ENCODE data around the gene RPS3. TPM values are rescaled to one million over a fixed set of nuclear protein-coding genes. Genes with fewer than 3 reads are reported as not detected.

Gene RPS3
- total RNA-seq, 6 experiments from 2014 or later: 311 to 560 (median 447) TPM

- ATAC-seq (no peak), DNase-seq (no peak)
- intact Hi-C loops (cut with DNase I): no loop called here
- Histone ChIP-seq H3K9me3 (no peaks in the 10 kb centered on the region), H3K4me3 (no peak overlapping the region), H3K27me3 (no peaks in the 10 kb centered on the region), H3K27ac (no peak overlapping the region), H3K36me3 (no peaks in the 10 kb centered on the region), H3K4me1 (peaks cover 0 to 17% (median 8%) of the 10 kb centered on the region in 4 donors)
- TF ChIP-seq, protein P1, sequence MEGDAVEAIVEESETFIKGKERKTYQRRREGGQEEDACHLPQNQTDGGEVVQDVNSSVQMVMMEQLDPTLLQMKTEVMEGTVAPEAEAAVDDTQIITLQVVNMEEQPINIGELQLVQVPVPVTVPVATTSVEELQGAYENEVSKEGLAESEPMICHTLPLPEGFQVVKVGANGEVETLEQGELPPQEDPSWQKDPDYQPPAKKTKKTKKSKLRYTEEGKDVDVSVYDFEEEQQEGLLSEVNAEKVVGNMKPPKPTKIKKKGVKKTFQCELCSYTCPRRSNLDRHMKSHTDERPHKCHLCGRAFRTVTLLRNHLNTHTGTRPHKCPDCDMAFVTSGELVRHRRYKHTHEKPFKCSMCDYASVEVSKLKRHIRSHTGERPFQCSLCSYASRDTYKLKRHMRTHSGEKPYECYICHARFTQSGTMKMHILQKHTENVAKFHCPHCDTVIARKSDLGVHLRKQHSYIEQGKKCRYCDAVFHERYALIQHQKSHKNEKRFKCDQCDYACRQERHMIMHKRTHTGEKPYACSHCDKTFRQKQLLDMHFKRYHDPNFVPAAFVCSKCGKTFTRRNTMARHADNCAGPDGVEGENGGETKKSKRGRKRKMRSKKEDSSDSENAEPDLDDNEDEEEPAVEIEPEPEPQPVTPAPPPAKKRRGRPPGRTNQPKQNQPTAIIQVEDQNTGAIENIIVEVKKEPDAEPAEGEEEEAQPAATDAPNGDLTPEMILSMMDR (IDR thresholded peaks at IDR 0.05): no peak
- no peak for TF ChIP-seq POLR2A (IDR thresholded peaks at IDR 0.05)
- WGBS (ENCODE audit: insufficient coverage, low coverage, low lambda C conversion rate, missing lambda C conversion rate): 78% methylated on average over 7 of the region's 14 CpGs
Measured at GRCh38 chr11:75420224-75421034, 21.1 kb downstream of the RPS3 start.

- no peaks in the 10 kb centered on the region for H3K9me3 ChIP-seq
- peaks cover 0 to 17% (median 8%) of the 10 kb centered on the region in 4 donors for H3K4me1 ChIP-seq
- intact Hi-C loops (cut with DNase I): no loop called here
- no peak overlapping the region for H3K4me3 ChIP-seq
- 100% methylated on average over 1 of the region's 11 CpGs for WGBS (ENCODE audit: insufficient coverage, low coverage, low lambda C conversion rate, missing lambda C conversion rate)
- H3K27me3 ChIP-seq: no peaks in the 10 kb centered on the region
- no peaks in the 10 kb centered on the region for H3K36me3 ChIP-seq
- ATAC-seq (no peak), DNase-seq (no peak)
- H3K27ac ChIP-seq: no peak overlapping the region
- TF ChIP-seq POLR2A (IDR thresholded peaks at IDR 0.05): no peak
- TF ChIP-seq, protein P1 (IDR thresholded peaks at IDR 0.05): no peak
Measured at GRCh38 chr11:75421035-75421602, 21.8 kb downstream of the RPS3 start.

GRCh38 chr11:75421902-75422247 lies 22.6 kb downstream of the RPS3 start:
- Histone ChIP-seq H3K9me3 (no peaks in the 10 kb centered on the region), H3K36me3 (no peaks in the 10 kb centered on the region), H3K4me3 (no peak overlapping the region), H3K4me1 (peaks cover 0 to 17% (median 8%) of the 10 kb centered on the region in 4 donors), H3K27me3 (no peaks in the 10 kb centered on the region), H3K27ac (no peak overlapping the region)
- no peak for TF ChIP-seq POLR2A (IDR thresholded peaks at IDR 0.05)
- TF ChIP-seq, protein P1 (IDR thresholded peaks at IDR 0.05): no peak
- intact Hi-C loops (cut with DNase I): no loop called here
- no peak for DNase-seq
- WGBS (ENCODE audit: insufficient coverage, low coverage, low lambda C conversion rate, missing lambda C conversion rate): 79% methylated on average over 2 of the region's 2 CpGs
- ATAC-seq: no peak

DNA sequence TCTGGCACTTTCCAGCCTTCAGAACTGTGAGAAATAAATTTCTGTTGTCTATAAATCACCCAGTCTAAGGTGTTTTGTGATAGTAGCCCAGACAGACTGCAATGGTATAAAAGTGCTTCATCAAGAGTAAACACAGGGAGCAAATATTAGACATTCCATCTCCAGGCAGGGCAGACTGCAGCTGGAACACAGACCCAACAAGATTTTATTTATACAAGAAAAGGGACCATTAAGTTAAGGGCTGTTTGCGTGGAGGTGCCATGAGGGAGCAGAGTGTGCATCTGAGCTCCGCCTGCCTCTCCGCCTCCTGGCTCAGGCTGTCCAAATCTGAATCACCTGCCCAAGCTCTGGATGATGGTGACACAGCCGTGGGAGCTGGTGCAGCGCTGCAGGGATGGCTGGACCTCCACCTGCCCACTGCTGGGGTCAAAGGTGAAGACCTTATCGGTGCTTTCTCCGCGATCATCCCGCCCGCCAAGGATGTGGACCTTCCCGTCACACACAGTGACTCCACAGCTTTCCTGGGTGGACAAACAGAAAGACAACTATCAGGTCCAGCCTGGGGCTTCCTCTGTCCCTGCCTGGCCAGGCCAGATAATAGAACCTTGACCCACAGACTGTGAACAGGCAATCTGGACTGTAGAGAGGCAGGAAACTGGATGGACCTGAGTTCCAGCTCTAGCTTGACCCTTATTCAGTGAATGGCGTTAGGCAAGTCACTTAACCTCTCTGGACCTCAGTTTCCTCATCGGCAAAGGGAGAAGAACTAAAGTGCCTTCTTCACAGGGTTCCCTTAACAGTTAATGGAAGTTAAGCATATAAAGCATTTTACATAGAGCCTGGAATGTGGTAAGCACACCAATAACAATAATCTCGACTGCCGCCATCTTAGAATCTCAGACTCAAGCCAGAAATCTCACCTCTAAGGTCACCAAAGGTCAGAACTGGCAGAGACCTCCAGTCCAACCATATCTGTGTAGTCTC lies 23.2 kb downstream of the RPS3 start:
- H3K4me3 ChIP-seq: no peak overlapping the region
- TF ChIP-seq, protein P1 (IDR thresholded peaks at IDR 0.05): no peak
- TF ChIP-seq POLR2A (IDR thresholded peaks at IDR 0.05): no peak
- intact Hi-C loops (cut with DNase I): no loop called here
- DNase-seq: peak in 2 of 3 donors; percentile 75
- peak; percentile 72 to 90 (median 87) for ATAC-seq
- no peaks in the 10 kb centered on the region for H3K9me3 ChIP-seq
- 43% methylated on average over 15 of the region's 15 CpGs for WGBS (ENCODE audit: insufficient coverage, low coverage, low lambda C conversion rate, missing lambda C conversion rate)
- H3K36me3 ChIP-seq: no peaks in the 10 kb centered on the region
- H3K27ac ChIP-seq: no peak overlapping the region
- H3K4me1 ChIP-seq: peaks cover 0 to 17% (median 8%) of the 10 kb centered on the region in 4 donors
- no peaks in the 10 kb centered on the region for H3K27me3 ChIP-seq

Measured in right lobe of liver (tissue), 6 donors.